Measurements from ENCODE around the gene ACBD4.

ACBD4 gene

GRCh38 chr17:45150911-45151809 is 15.7 kb downstream of the ACBD4 start:
- no peak for DNase-seq (ENCODE audit: low read depth in 2 of 3, low spot score in 2 of 3)

GRCh38 chr17:45155029-45155428 is 19.5 kb downstream of the ACBD4 start:
- DNase-seq (ENCODE audit: low read depth in 2 of 3, low spot score in 2 of 3): no peak

GRCh38 chr17:45155483-45155882 is 20.0 kb downstream of the ACBD4 start:
- no peak for DNase-seq (ENCODE audit: low read depth in 2 of 3, low spot score in 2 of 3)

GRCh38 chr17:45156242-45156641 is 20.8 kb downstream of the ACBD4 start:
- DNase-seq (ENCODE audit: low read depth in 2 of 3, low spot score in 2 of 3): no peak

GRCh38 chr17:45160447-45161287 is 25.2 kb downstream of the ACBD4 start:
- DNase-seq (ENCODE audit: low read depth in 2 of 3, low spot score in 2 of 3): peak in 2 of 3 experiments; percentile 33 to 41

GRCh38 chr17:45161288-45162024 is 26.0 kb downstream of the ACBD4 start, which contains the start of gene HEXIM2:
TSS of gene HEXIM2 (plus strand) at chr17:45161875. CDS start at chr17:45162794, 919 bp downstream.
- peak; percentile 90 to 94 (median 93) for DNase-seq (ENCODE audit: low read depth in 2 of 3, low spot score in 2 of 3)

GRCh38 chr17:45162025-45162687 is 26.7 kb downstream of the ACBD4 start:
- no peak for DNase-seq (ENCODE audit: low read depth in 2 of 3, low spot score in 2 of 3)

GRCh38 chr17:45164734-45165269 is 29.3 kb downstream of the ACBD4 start:
- DNase-seq (ENCODE audit: low read depth in 2 of 3, low spot score in 2 of 3): no peak

GRCh38 chr17:45168991-45169752 is 33.7 kb downstream of the ACBD4 start:
- no peak for DNase-seq (ENCODE audit: low read depth in 2 of 3, low spot score in 2 of 3)

- DNase-seq (ENCODE audit: low read depth in 2 of 3, low spot score in 2 of 3): no peak
These were observed 34.9 kb downstream of the ACBD4 start for GRCh38 chr17:45170280-45170930.

GRCh38 chr17:45170931-45171337 is 35.4 kb downstream of the ACBD4 start:
- no peak for DNase-seq (ENCODE audit: low read depth in 2 of 3, low spot score in 2 of 3)

GRCh38 chr17:45171338-45172231 is 36.1 kb downstream of the ACBD4 start:
- no peak for DNase-seq (ENCODE audit: low read depth in 2 of 3, low spot score in 2 of 3)

GRCh38 chr17:45172232-45172540 is 36.7 kb downstream of the ACBD4 start:
- DNase-seq (ENCODE audit: low read depth in 2 of 3, low spot score in 2 of 3): no peak

GRCh38 chr17:45172541-45173286 is 37.2 kb downstream of the ACBD4 start:
- peak in 2 of 3 experiments; percentile 21 to 29 for DNase-seq (ENCODE audit: low read depth in 2 of 3, low spot score in 2 of 3)

GRCh38 chr17:45175759-45176115 is 40.2 kb downstream of the ACBD4 start:
- DNase-seq (ENCODE audit: low read depth in 2 of 3, low spot score in 2 of 3): no peak

- DNase-seq (ENCODE audit: low read depth in 2 of 3, low spot score in 2 of 3): no peak
These were observed 42.1 kb downstream of the ACBD4 start for GRCh38 chr17:45177563-45177962.

- DNase-seq (ENCODE audit: low read depth in 2 of 3, low spot score in 2 of 3): no peak
These were observed 48.7 kb downstream of the ACBD4 start for GRCh38 chr17:45184144-45184543.

Data from activated CD8-positive, alpha-beta memory T cell treated with anti-CD3 and anti-CD28 coated beads for 48 hours (primary cell).